Epithelial cell of esophagus (primary cell): ENCODE measurements around the gene LZTR1.
"Not testable (repeated sequence)": the region's sequence is repeated elsewhere in the genome, so short reads cannot be mapped to it uniquely, and the experiment has no call there.

ENCODE experiments used
- DNase-seq: peaks from one replicate; pipeline ENCODE4 v3.0.0; 2010; ENCODE audit warnings: low read depth
- H3K4me3 ChIP-seq: 2 replicates; pipeline ENCODE4 v1.5.1; 2011; ENCODE audit warnings: mild to moderate bottlenecking, low read length, control low read depth
- TF ChIP-seq, protein P1 (sequence below): IDR thresholded peaks from 2 replicates; pipeline ENCODE4 v1.5.1; 2011; ENCODE audit warnings: low read depth, mild to moderate bottlenecking, low read length, control low read depth, inconsistent platforms; ENCODE audit not compliant: insufficient read depth; ENCODE audit errors: missing control alignments

LZTR1 gene

DNA sequence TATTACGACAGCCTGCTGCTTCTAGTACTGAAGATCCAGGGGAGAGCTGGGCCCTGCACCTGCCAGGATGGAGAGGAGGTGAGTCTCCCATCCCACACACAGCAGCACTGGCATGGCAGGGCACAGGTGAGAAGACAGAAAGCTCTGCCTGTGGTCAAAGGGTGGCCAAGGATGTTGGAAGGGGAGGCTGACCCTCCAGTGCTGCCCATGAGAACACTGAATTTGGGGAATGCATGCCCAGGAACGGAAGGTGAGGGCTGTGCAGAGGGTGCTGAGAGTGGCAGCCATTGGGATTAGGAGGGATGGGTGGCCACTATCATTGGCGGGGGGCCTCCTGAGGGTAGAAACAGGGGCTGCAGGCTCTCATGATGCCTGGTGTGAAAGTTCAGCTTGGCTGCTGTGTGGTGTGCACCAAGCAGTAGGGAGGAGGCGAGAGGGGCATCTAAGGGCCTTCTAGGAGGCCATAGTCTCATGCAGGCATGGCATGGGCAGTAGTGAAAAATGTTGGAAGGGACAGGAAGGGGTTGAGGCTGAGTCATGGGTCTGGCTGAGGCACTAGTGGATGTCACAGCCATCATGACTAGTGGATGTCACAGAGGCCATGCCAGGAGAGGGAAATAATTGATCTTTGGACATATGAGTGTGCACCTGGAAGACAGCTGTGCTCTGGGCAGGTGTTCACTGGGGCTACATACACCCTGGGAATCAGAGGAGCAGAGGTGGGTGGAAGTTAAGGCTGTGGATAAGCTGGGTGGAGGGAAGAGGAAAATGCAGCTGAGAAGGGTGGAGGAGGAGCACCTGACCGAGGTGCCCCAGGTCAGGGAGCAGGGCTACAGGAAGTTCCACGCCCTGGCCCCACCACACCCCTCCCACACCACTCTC is 61.1 kb downstream of the LZTR1 start:
- no peak overlapping the region for H3K4me3 ChIP-seq
- no peak for DNase-seq
- TF ChIP-seq, protein P1, sequence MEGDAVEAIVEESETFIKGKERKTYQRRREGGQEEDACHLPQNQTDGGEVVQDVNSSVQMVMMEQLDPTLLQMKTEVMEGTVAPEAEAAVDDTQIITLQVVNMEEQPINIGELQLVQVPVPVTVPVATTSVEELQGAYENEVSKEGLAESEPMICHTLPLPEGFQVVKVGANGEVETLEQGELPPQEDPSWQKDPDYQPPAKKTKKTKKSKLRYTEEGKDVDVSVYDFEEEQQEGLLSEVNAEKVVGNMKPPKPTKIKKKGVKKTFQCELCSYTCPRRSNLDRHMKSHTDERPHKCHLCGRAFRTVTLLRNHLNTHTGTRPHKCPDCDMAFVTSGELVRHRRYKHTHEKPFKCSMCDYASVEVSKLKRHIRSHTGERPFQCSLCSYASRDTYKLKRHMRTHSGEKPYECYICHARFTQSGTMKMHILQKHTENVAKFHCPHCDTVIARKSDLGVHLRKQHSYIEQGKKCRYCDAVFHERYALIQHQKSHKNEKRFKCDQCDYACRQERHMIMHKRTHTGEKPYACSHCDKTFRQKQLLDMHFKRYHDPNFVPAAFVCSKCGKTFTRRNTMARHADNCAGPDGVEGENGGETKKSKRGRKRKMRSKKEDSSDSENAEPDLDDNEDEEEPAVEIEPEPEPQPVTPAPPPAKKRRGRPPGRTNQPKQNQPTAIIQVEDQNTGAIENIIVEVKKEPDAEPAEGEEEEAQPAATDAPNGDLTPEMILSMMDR = no peak

DNA sequence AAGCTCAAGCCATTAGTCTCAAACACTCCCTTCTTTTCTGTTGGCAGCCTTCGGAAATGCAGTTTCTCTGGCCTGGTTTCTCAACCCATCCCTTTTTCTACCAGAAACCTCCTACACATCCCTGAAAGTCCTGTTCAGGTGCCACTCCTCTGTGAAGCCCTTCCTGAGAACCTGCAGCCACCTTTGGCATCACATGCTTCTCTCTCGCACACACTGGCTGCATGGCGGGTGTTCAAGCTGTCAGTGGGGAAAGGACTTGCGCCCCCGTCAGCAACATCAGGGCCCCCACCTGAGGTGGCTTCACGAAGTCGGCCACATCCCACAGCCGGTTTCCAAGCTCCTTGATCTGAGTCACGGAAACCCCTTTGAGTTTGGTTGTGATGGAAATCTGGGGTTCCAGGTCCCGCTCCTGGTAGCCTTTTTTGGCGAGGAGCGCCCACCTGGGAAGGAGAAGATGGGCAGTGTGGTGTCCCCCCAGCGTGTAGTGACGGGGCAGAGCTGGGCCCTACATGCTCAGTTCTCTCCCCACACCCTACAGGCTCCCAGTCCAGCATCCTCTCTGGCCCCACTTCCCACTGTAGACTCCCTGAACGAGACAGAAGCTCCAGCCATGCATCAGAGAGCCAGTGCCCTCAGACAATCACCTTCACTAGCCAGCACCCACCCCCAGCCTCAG is 61.9 kb downstream of the LZTR1 start:
- TF ChIP-seq, protein P1 = no peak
- no peak for DNase-seq
- no peak overlapping the region for H3K4me3 ChIP-seq

DNA sequence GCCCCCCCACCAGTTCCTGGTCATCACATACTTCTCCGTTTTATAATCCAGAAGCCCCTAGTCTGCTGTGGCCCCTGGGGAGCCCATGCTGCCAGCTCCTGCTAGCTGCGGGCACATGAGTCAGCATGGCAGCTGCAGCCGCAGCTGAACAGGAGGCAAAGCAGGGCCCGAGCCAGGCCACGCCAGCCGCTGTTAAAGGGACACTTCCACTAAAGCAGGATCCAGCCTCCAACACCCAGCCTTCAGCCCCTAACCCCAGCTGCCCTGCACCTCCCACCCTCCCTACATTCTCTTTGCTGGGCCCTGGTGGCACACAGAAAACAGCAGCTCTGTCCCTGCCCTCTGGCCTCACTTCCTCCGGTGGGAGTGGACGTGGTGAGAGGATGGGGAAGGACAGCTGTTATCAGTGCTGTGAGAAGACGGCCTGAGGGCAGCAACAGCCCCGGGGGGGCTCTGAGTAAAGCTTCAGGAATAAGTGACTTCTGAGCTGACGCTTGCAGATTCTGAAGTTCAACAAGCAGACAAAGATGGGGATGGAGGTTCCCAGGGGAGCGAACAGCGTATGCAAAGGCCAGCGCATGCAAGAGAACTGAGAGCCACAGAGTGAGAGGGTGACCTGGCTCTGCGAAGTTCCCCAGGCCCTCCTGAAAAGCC is 63.0 kb downstream of the LZTR1 start:
- H3K4me3 ChIP-seq = peak overlapping the region; percentile 2
- TF ChIP-seq, protein P1 = no peak
- no peak for DNase-seq

DNA sequence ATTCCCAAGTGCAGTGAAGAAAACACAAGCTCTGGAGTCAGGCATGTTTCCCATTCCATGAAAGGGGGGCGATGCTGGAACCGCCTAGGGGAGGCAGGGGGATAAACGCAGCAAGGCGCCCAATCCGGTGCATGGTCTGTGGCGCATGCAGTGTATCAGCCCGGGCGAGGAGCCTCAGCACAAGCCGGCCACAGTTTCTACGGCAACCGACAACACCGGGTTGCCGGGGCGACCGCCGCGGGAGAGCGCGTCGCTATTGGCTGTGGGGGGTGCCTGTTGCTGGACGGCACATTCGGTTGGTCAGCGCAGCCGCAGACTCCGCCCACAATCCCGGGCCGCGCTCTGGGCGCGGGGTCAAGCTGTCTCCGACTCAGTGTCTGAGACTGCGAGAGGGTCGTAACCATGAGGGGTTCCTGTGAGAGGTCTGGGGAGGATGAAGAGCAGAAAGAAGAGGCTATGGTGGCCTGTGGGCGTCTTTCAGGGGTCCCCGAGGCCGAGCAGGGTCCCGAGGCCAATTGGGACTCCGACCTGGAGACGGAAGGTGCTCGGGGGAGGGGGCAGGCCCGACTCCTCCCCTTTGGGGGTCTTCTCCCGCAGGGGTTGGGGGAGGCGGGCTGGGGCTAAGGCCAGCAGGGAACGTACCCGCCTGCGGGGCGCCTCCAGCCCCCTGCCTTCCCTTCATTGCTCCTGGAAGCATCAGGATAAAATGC is 63.6 kb downstream of the LZTR1 start, which contains the start of gene LRRC74B:
LRRC74B (plus strand) TSS at position 362 of the 710 bp plus-strand sequence; CDS start at position 403, 41 bp downstream.
- TF ChIP-seq, protein P1 = no peak
- DNase-seq = peak; percentile 90
- peak within 1 kb of the TSS; percentile 28 for H3K4me3 ChIP-seq

DNA sequence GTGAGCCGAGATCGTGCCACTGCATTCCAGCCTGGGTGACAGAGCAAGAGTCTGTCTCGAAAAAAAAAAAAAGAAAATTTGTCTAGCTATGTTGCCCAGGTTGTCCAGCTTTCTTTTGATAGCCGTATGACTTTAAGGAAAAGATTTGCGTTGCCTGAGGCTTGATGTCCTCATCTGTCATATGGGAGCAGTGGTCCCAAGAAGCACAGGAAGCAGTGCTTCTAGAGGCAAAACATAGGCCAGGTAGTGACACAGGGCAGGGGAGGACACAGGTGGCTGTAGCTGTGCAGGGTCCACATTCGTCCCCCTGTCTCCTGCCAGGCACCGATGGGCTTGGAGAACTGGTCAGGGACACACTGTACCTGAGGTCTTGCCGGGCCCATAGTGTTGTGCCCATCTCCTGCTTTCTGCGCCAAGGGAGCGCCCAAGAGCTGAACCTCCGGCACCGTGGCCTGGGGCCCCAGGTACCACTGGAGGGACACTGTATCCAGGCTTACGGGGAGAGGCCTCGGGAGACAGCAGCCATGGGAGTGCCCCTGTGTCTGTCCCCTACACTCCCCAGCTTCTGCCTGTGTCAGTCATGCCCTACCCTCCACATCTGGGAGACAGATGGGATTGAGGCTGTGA is 65.1 kb downstream of the LZTR1 start:
- no peak for DNase-seq
- H3K4me3 ChIP-seq = no peak overlapping the region
- TF ChIP-seq, protein P1 = no peak

DNA sequence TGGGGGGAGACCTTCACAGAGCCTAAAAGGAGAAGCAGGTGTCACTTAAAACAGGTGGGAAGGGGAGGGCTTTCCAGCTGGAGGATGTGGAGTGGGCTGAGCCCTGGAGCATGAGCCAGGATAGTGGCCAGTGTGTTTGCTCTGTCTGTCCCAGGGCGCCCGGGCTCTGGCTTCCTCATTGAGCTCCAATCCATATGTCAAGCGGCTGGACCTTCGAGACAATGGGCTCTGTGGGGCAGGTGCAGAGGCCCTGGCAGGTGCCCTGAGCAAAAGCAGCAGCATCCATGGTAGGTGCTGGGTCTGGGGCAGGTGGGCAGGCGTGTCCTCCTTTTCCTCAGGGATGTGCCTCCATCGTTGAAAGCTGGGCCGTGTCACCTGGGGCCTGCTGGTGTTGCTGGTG is 65.6 kb downstream of the LZTR1 start:
- TF ChIP-seq, protein P1 = no peak
- no peak overlapping the region for H3K4me3 ChIP-seq
- DNase-seq = no peak

DNA sequence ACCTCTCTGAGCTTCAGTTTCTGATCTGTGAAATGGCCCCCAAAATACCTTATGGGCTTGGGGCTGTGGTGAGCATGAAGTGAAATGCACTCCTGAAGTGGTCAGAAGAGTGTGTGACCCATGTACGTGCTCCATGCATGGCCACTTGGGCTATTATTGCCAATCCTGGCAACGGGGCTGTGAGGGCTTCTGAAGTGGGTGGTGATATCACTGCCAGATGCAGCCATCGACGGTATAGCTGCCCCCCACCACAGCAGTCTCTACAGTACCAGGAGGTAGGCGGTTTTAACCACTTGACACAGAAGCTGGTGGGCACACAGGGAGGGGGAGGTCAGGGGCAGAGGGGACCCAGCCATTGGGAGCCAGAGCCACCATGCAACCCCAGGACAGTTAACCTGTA is 66.4 kb downstream of the LZTR1 start:
- not testable (repeated sequence) for H3K4me3 ChIP-seq, DNase-seq
